ENCODE results near the gene MYMX.

Gene MYMX

GRCh38 chr6:44199883-44200282 is 16.8 kb upstream of the MYMX start:
- H3K4me3 ChIP-seq (ENCODE audit: low read length), result no peak overlapping the region
- no peak for TF ChIP-seq ZNF274 (IDR thresholded peaks at IDR 0.05; ENCODE audit: low read depth, low read length)

GRCh38 chr6:44201200-44201599 is 15.5 kb upstream of the MYMX start:
- no peak for TF ChIP-seq ZNF274 (IDR thresholded peaks at IDR 0.05; ENCODE audit: low read depth, low read length)

GRCh38 chr6:44201638-44202303 is 15.0 kb upstream of the MYMX start:
- no peak for TF ChIP-seq ZNF274 (IDR thresholded peaks at IDR 0.05; ENCODE audit: low read depth, low read length)
- H3K4me3 ChIP-seq (ENCODE audit: low read length), result no peak overlapping the region

More at GRCh38 chr6:44201200-44201599, 15.5 kb upstream of the MYMX start:
- no peak overlapping the region for H3K4me3 ChIP-seq (ENCODE audit: low read length)

GRCh38 chr6:44202332-44202971 is 14.3 kb upstream of the MYMX start:
- no peak overlapping the region for H3K4me3 ChIP-seq (ENCODE audit: low read length)
- TF ChIP-seq ZNF274 (IDR thresholded peaks at IDR 0.05; ENCODE audit: low read depth, low read length), result no peak

GRCh38 chr6:44202972-44203750 is 13.6 kb upstream of the MYMX start:
- no peak overlapping the region for H3K4me3 ChIP-seq (ENCODE audit: low read length)
- TF ChIP-seq ZNF274 (IDR thresholded peaks at IDR 0.05; ENCODE audit: low read depth, low read length), result no peak

- H3K4me3 ChIP-seq (ENCODE audit: low read length), result no peak overlapping the region
- TF ChIP-seq ZNF274 (IDR thresholded peaks at IDR 0.05; ENCODE audit: low read depth, low read length), result no peak
These were observed 12.8 kb upstream of the MYMX start for GRCh38 chr6:44203955-44204354.

GRCh38 chr6:44207966-44208365 is 8.8 kb upstream of the MYMX start:
- no peak overlapping the region for H3K4me3 ChIP-seq (ENCODE audit: low read length)
- no peak for TF ChIP-seq ZNF274 (IDR thresholded peaks at IDR 0.05; ENCODE audit: low read depth, low read length)

- no peak for TF ChIP-seq ZNF274 (IDR thresholded peaks at IDR 0.05; ENCODE audit: low read depth, low read length)
- H3K4me3 ChIP-seq (ENCODE audit: low read length), result no peak overlapping the region
These were observed 5.4 kb upstream of the MYMX start for GRCh38 chr6:44211284-44211683.

GRCh38 chr6:44214307-44214706 is 2.4 kb upstream of the MYMX start:
- H3K4me3 ChIP-seq (ENCODE audit: low read length), result no peak overlapping the region
- TF ChIP-seq ZNF274 (IDR thresholded peaks at IDR 0.05; ENCODE audit: low read depth, low read length), result no peak

GRCh38 chr6:44217332-44218143 is 812 bp downstream of the MYMX start:
- no peak overlapping the region for H3K4me3 ChIP-seq (ENCODE audit: low read length)
- TF ChIP-seq ZNF274 (IDR thresholded peaks at IDR 0.05; ENCODE audit: low read depth, low read length), result no peak

GRCh38 chr6:44219053-44219814 is 2.5 kb downstream of the MYMX start:
- H3K4me3 ChIP-seq (ENCODE audit: low read length), result peak overlapping the region; percentile 57; the same call in 1 of the 2 replicates
- no peak for TF ChIP-seq ZNF274 (IDR thresholded peaks at IDR 0.05; ENCODE audit: low read depth, low read length)

- peak overlapping the region; percentile 52; the same call in 1 of the 2 replicates for H3K4me3 ChIP-seq (ENCODE audit: low read length)
- TF ChIP-seq ZNF274 (IDR thresholded peaks at IDR 0.05; ENCODE audit: low read depth, low read length), result no peak
These were observed 3.4 kb downstream of the MYMX start for GRCh38 chr6:44219815-44220784.

All from GM08714 (cell line).